ENCODE results near the gene STAT3.

DNA sequence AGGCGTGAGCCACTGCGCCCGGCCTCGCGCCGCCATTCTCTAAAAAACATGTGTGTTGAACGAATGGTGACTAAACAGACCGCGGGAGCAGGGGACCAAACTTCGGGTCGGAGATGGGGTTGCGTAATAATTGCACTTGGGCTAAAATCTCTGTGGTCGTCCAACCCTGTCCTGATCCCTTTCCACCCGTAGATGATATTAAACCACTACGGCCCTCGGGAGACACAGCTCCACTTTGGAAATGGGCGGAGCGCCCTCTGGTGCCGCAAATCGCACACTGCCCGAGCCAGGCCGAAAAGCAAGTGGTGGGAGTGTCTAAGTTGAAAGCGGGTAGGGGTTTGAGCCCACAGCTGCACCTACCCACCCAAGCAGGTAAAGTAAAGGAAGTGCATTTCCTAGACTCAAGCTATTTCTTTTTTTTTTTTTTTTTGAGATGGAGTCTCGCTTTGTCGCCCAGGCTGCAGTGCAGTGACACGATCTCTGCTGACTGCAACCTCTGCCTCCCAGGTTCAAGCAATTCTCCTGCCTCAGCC lies 17.8 kb upstream of the STAT3 start:
- TF ChIP-seq, protein P1, sequence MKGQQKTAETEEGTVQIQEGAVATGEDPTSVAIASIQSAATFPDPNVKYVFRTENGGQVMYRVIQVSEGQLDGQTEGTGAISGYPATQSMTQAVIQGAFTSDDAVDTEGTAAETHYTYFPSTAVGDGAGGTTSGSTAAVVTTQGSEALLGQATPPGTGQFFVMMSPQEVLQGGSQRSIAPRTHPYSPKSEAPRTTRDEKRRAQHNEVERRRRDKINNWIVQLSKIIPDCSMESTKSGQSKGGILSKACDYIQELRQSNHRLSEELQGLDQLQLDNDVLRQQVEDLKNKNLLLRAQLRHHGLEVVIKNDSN (IDR thresholded peaks at IDR 0.05) = no peak
- no peak for TF ChIP-seq EP300 (IDR thresholded peaks at IDR 0.05; ENCODE audit: borderline replicate concordance)
- TF ChIP-seq NFIC (IDR thresholded peaks at IDR 0.05) = no peak
- TF ChIP-seq, protein P2, sequence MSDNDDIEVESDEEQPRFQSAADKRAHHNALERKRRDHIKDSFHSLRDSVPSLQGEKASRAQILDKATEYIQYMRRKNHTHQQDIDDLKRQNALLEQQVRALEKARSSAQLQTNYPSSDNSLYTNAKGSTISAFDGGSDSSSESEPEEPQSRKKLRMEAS (IDR thresholded peaks at IDR 0.05) = no peak
- TF ChIP-seq CEBPB (IDR thresholded peaks at IDR 0.05) = peak; percentile 66
- 0 out of 2 replicates have a peak, but pooled peaks have one; percentile 46 for TF ChIP-seq ZBTB7A (IDR thresholded peaks at IDR 0.05; ENCODE audit: low read depth)
- no peak for TF ChIP-seq FOXM1 (IDR thresholded peaks at IDR 0.05; ENCODE audit: borderline replicate concordance, low read depth)
- no peak for TF ChIP-seq YY1 (IDR thresholded peaks at IDR 0.05; ENCODE audit: low read depth)
- no peak for TF ChIP-seq TAF1 (IDR thresholded peaks at IDR 0.05; ENCODE audit: low read depth)
- TF ChIP-seq, protein P3, sequence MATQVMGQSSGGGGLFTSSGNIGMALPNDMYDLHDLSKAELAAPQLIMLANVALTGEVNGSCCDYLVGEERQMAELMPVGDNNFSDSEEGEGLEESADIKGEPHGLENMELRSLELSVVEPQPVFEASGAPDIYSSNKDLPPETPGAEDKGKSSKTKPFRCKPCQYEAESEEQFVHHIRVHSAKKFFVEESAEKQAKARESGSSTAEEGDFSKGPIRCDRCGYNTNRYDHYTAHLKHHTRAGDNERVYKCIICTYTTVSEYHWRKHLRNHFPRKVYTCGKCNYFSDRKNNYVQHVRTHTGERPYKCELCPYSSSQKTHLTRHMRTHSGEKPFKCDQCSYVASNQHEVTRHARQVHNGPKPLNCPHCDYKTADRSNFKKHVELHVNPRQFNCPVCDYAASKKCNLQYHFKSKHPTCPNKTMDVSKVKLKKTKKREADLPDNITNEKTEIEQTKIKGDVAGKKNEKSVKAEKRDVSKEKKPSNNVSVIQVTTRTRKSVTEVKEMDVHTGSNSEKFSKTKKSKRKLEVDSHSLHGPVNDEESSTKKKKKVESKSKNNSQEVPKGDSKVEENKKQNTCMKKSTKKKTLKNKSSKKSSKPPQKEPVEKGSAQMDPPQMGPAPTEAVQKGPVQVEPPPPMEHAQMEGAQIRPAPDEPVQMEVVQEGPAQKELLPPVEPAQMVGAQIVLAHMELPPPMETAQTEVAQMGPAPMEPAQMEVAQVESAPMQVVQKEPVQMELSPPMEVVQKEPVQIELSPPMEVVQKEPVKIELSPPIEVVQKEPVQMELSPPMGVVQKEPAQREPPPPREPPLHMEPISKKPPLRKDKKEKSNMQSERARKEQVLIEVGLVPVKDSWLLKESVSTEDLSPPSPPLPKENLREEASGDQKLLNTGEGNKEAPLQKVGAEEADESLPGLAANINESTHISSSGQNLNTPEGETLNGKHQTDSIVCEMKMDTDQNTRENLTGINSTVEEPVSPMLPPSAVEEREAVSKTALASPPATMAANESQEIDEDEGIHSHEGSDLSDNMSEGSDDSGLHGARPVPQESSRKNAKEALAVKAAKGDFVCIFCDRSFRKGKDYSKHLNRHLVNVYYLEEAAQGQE (IDR thresholded peaks at IDR 0.05; ENCODE audit: low read depth) = no peak
- peak; percentile 90 for TF ChIP-seq RAD21 (IDR thresholded peaks at IDR 0.05; ENCODE audit: low read depth)
- no peak for TF ChIP-seq TEAD4 (IDR thresholded peaks at IDR 0.05)

Measured in Ishikawa (cell line).